ENCODE data around the gene SDHAF2.

SDHAF2 gene

DNA sequence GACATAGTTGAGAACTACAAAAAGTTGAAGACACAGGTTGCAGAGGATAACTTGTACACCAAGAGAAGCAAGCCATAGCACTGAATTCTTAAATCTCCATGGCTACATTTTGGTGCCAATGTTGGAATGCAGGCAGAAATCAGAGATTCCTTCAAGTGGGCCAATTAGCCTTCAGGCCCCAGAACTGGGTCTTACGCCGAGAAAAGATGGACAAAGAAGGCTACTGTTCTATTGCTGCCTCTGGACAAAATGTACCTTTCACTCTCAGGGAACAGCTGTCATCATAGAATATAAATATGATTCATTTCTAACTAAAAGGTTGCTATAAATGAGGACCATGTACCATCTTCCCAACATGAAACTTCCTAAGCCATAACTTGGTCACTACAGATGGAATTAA, 23.9 kb upstream of the SDHAF2 start:
- Histone ChIP-seq H3K4me3 (ENCODE audit: low read length) (no peak overlapping the region), H3K4me2 (ENCODE audit: low read length) (no peak overlapping the region), H2BK15ac (replicated peaks; ENCODE audit: low read depth) (no peak overlapping the region), H2AK5ac (ENCODE audit: low read length) (no peak overlapping the region), H3K4ac (ENCODE audit: low read depth, low read length) (no peak overlapping the region), H3K27ac (ENCODE audit: low read depth, low read length) (no peak overlapping the region), H2BK5ac (ENCODE audit: low read length) (no peak overlapping the region), H3K23ac (ENCODE audit: low read length) (no peak overlapping the region), H3K79me1 (ENCODE audit: low read length) (peaks cover 2% of the 10 kb centered on the region), H3K79me2 (ENCODE audit: control insufficient read depth, insufficient read depth, low read length) (no peaks in the 10 kb centered on the region), H4K5ac (ENCODE audit: low read length) (no peak overlapping the region), H3K36me3 (ENCODE audit: control insufficient read depth, insufficient read depth, low read length) (peaks cover 29% of the 10 kb centered on the region), H2BK120ac (ENCODE audit: low read depth, low read length) (no peak overlapping the region), H4K8ac (ENCODE audit: low read depth, low read length) (no peak overlapping the region), H3K27me3 (ENCODE audit: insufficient read depth, low read length, poor library complexity) (no peaks in the 10 kb centered on the region), H3K56ac (ENCODE audit: low read length) (no peak overlapping the region), H3K18ac (ENCODE audit: low read length) (no peak overlapping the region), H3K4me1 (ENCODE audit: control insufficient read depth, low read depth, low read length) (no peaks in the 10 kb centered on the region), H3K9ac (ENCODE audit: low read length) (no peak overlapping the region)
- no peak for DNase-seq
- WGBS (ENCODE audit: extremely low coverage, insufficient coverage, low lambda C conversion rate) = no CpG with 5 or more reads among the region's 2 CpGs

DNA sequence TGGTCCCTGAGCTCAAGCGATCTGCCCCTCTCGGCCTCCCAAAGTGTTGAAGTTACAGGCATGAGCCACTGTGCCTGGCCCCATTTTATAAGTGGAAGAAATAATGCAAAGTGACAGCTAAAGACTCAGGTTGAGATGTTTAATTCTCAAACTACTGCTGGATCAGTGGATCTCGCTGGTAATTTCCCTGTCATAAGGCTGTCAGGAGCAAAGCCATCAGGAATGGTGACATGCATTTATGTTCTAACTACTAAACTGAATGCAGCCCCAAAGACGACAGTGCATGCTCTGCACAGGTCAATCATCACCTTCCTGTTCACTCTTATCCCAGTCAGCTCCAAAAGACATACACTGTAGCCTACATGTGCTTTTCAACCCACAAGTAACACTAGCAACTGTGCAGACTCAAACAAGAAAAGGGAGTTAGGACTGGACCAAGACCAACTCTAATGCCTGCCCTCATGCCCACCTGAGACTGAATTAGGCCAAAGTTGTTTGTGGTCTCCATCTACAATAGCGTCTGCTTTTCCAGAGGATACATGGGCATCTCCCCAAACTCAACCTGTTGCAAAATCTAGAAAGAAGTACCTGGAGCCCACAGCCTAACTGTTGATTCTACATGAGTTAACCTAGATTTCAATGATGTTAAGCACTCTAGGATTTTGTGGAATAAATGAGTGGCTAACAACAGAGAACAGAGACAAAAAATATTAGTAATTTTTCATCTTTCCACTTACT, 22.8 kb upstream of the SDHAF2 start:
- Histone ChIP-seq H4K8ac (ENCODE audit: low read depth, low read length) (no peak overlapping the region), H3K9ac (ENCODE audit: low read length) (no peak overlapping the region), H3K79me2 (ENCODE audit: control insufficient read depth, insufficient read depth, low read length) (no peaks in the 10 kb centered on the region), H3K4me1 (ENCODE audit: control insufficient read depth, low read depth, low read length) (no peaks in the 10 kb centered on the region), H3K27ac (ENCODE audit: low read depth, low read length) (no peak overlapping the region), H3K18ac (ENCODE audit: low read length) (no peak overlapping the region), H3K4me3 (ENCODE audit: low read length) (no peak overlapping the region), H2BK5ac (ENCODE audit: low read length) (no peak overlapping the region), H3K4ac (ENCODE audit: low read depth, low read length) (no peak overlapping the region), H3K56ac (ENCODE audit: low read length) (no peak overlapping the region), H3K27me3 (ENCODE audit: insufficient read depth, low read length, poor library complexity) (no peaks in the 10 kb centered on the region), H3K4me2 (ENCODE audit: low read length) (no peak overlapping the region), H3K36me3 (ENCODE audit: control insufficient read depth, insufficient read depth, low read length) (peaks cover 36% of the 10 kb centered on the region), H2AK5ac (ENCODE audit: low read length) (no peak overlapping the region), H2BK15ac (replicated peaks; ENCODE audit: low read depth) (no peak overlapping the region), H3K79me1 (ENCODE audit: low read length) (peaks cover 2% of the 10 kb centered on the region), H2BK120ac (ENCODE audit: low read depth, low read length) (no peak overlapping the region), H3K23ac (ENCODE audit: low read length) (no peak overlapping the region), H4K5ac (ENCODE audit: low read length) (no peak overlapping the region)
- no peak for DNase-seq
- WGBS (ENCODE audit: extremely low coverage, insufficient coverage, low lambda C conversion rate) = no CpG with 5 or more reads among the region's 5 CpGs

DNA sequence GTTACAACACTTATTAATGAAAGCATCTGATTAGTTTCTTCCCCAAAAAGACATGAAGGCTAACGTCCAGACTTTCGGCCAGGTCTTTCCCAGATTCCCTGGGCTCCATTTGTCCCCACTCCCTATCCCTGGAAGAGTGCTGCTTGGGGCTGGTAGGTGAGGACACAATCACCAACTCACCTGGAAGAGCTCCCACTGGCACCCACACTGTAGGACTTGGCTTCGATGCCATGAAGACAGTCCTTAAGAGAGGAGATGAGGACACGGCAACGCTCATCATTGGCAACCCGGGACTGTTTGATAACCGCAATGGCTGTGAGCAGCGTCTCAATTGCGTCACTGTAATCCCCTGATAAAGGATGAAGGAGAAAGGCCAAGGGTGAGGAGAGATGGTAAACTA, 18.3 kb upstream of the SDHAF2 start:
- Histone ChIP-seq H3K9ac (ENCODE audit: low read length) (no peak overlapping the region), H3K27ac (ENCODE audit: low read depth, low read length) (no peak overlapping the region), H2BK15ac (replicated peaks; ENCODE audit: low read depth) (no peak overlapping the region), H3K79me1 (ENCODE audit: low read length) (peaks cover 3% of the 10 kb centered on the region), H3K4me1 (ENCODE audit: control insufficient read depth, low read depth, low read length) (no peaks in the 10 kb centered on the region), H3K4ac (ENCODE audit: low read depth, low read length) (no peak overlapping the region), H2AK5ac (ENCODE audit: low read length) (no peak overlapping the region), H3K4me3 (ENCODE audit: low read length) (no peak overlapping the region), H2BK120ac (ENCODE audit: low read depth, low read length) (no peak overlapping the region), H4K8ac (ENCODE audit: low read depth, low read length) (no peak overlapping the region), H3K36me3 (ENCODE audit: control insufficient read depth, insufficient read depth, low read length) (peaks cover 31% of the 10 kb centered on the region), H3K18ac (ENCODE audit: low read length) (no peak overlapping the region), H3K56ac (ENCODE audit: low read length) (no peak overlapping the region), H3K79me2 (ENCODE audit: control insufficient read depth, insufficient read depth, low read length) (no peaks in the 10 kb centered on the region), H3K4me2 (ENCODE audit: low read length) (no peak overlapping the region), H3K27me3 (ENCODE audit: insufficient read depth, low read length, poor library complexity) (no peaks in the 10 kb centered on the region), H3K23ac (ENCODE audit: low read length) (no peak overlapping the region), H2BK5ac (ENCODE audit: low read length) (no peak overlapping the region), H4K5ac (ENCODE audit: low read length) (no peak overlapping the region)
- no peak for DNase-seq
- no CpG with 5 or more reads among the region's 9 CpGs for WGBS (ENCODE audit: extremely low coverage, insufficient coverage, low lambda C conversion rate)

DNA sequence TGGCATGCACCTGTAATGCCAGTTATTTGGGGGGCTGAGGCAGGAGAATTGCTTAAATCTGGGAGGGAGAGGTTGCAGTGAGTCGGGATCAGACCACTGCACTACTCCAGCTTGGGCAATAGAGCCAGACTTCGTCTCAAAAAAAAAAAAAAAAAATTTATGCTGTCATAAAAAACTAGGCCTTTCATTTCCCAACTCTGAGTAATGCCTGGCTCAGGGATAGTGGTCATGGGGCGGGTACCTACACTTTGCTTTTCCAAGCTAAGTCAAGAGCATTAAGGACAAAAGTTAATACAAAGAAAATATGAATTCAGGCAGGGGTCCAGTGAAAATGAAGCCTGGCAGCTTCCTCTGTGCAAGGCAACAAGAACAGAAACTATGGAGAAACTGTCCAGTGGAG, 16.4 kb upstream of the SDHAF2 start:
- Histone ChIP-seq H3K4me2 (ENCODE audit: low read length) (no peak overlapping the region), H4K8ac (ENCODE audit: low read depth, low read length) (no peak overlapping the region), H3K79me2 (ENCODE audit: control insufficient read depth, insufficient read depth, low read length) (no peaks in the 10 kb centered on the region), H3K56ac (ENCODE audit: low read length) (no peak overlapping the region), H3K79me1 (ENCODE audit: low read length) (peaks cover 8% of the 10 kb centered on the region), H2BK5ac (ENCODE audit: low read length) (no peak overlapping the region), H2BK120ac (ENCODE audit: low read depth, low read length) (no peak overlapping the region), H3K23ac (ENCODE audit: low read length) (no peak overlapping the region), H3K36me3 (ENCODE audit: control insufficient read depth, insufficient read depth, low read length) (peaks cover 29% of the 10 kb centered on the region), H3K9ac (ENCODE audit: low read length) (no peak overlapping the region), H3K18ac (ENCODE audit: low read length) (no peak overlapping the region), H3K4ac (ENCODE audit: low read depth, low read length) (no peak overlapping the region), H3K4me3 (ENCODE audit: low read length) (no peak overlapping the region), H4K5ac (ENCODE audit: low read length) (no peak overlapping the region), H2AK5ac (ENCODE audit: low read length) (no peak overlapping the region), H2BK15ac (replicated peaks; ENCODE audit: low read depth) (no peak overlapping the region), H3K27ac (ENCODE audit: low read depth, low read length) (no peak overlapping the region), H3K27me3 (ENCODE audit: insufficient read depth, low read length, poor library complexity) (no peaks in the 10 kb centered on the region), H3K4me1 (ENCODE audit: control insufficient read depth, low read depth, low read length) (no peaks in the 10 kb centered on the region)
- no CpG with 5 or more reads among the region's 3 CpGs for WGBS (ENCODE audit: extremely low coverage, insufficient coverage, low lambda C conversion rate)
- DNase-seq = no peak

DNA sequence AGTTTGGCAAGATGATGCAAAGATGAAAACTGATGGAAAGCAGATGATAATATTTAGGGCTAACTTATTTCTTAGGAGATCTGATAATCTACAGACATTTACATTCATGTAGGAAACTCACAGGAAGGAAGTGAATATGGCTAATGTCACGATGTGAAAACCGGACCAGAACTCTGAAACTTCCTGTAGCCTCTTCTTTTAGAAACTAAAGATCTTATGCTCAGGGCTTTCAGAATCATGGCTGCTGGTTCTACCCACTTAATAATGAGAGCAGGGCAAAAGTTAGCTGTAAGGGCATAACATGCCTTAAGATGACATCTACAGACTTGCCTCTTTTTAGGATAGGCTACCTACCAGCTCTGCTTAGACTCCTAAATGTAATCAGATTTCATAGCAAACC, 15.4 kb upstream of the SDHAF2 start:
- DNase-seq = no peak
- H4K8ac ChIP-seq (ENCODE audit: low read depth, low read length) = no peak overlapping the region
- H3K4me1 ChIP-seq (ENCODE audit: control insufficient read depth, low read depth, low read length) = no peaks in the 10 kb centered on the region
- H3K79me2 ChIP-seq (ENCODE audit: control insufficient read depth, insufficient read depth, low read length) = no peaks in the 10 kb centered on the region
- H3K27me3 ChIP-seq (ENCODE audit: insufficient read depth, low read length, poor library complexity) = no peaks in the 10 kb centered on the region
- no peak overlapping the region for H2AK5ac ChIP-seq (ENCODE audit: low read length)
- no peak overlapping the region for H3K18ac ChIP-seq (ENCODE audit: low read length)
- no peak overlapping the region for H4K5ac ChIP-seq (ENCODE audit: low read length)
- no peak overlapping the region for H3K56ac ChIP-seq (ENCODE audit: low read length)
- no peak overlapping the region for H3K23ac ChIP-seq (ENCODE audit: low read length)
- H3K9ac ChIP-seq (ENCODE audit: low read length) = no peak overlapping the region
- no peak overlapping the region for H3K4me3 ChIP-seq (ENCODE audit: low read length)
- no peak overlapping the region for H3K27ac ChIP-seq (ENCODE audit: low read depth, low read length)
- H2BK15ac ChIP-seq (replicated peaks; ENCODE audit: low read depth) = no peak overlapping the region
- WGBS (ENCODE audit: extremely low coverage, insufficient coverage, low lambda C conversion rate) = no CpG with 5 or more reads among the region's 2 CpGs
- H3K4me2 ChIP-seq (ENCODE audit: low read length) = no peak overlapping the region
- H3K36me3 ChIP-seq (ENCODE audit: control insufficient read depth, insufficient read depth, low read length) = peaks cover 29% of the 10 kb centered on the region
- no peak overlapping the region for H2BK5ac ChIP-seq (ENCODE audit: low read length)
- peaks cover 9% of the 10 kb centered on the region for H3K79me1 ChIP-seq (ENCODE audit: low read length)
- no peak overlapping the region for H2BK120ac ChIP-seq (ENCODE audit: low read depth, low read length)
- H3K4ac ChIP-seq (ENCODE audit: low read depth, low read length) = no peak overlapping the region

DNA sequence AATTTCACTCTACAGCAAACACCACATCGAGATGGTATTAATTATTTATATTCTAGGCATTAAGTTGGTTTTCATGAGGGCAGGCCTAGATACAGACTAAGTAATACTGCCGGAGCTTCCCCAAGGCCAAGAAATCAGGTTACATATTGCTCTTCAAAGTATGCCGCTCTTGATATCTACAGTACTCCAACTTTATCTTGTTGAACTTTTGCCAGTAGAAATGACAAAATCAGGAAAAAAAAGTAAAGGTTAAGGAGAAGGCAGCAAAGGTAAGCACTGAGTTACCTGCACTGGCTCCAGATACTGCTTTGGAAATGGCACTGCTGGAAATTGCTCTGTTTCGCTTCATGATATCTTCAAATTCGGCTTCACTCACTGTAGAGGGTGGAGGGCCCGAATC, 14.5 kb upstream of the SDHAF2 start:
- Histone ChIP-seq H2BK15ac (replicated peaks; ENCODE audit: low read depth) (no peak overlapping the region), H2BK5ac (ENCODE audit: low read length) (no peak overlapping the region), H3K4ac (ENCODE audit: low read depth, low read length) (no peak overlapping the region), H2BK120ac (ENCODE audit: low read depth, low read length) (no peak overlapping the region), H3K79me2 (ENCODE audit: control insufficient read depth, insufficient read depth, low read length) (no peaks in the 10 kb centered on the region), H3K4me3 (ENCODE audit: low read length) (no peak overlapping the region), H3K56ac (ENCODE audit: low read length) (no peak overlapping the region), H3K9ac (ENCODE audit: low read length) (no peak overlapping the region), H3K4me1 (ENCODE audit: control insufficient read depth, low read depth, low read length) (no peaks in the 10 kb centered on the region), H3K23ac (ENCODE audit: low read length) (no peak overlapping the region), H3K79me1 (ENCODE audit: low read length) (peaks cover 12% of the 10 kb centered on the region), H4K5ac (ENCODE audit: low read length) (no peak overlapping the region), H3K4me2 (ENCODE audit: low read length) (no peak overlapping the region), H3K27me3 (ENCODE audit: insufficient read depth, low read length, poor library complexity) (no peaks in the 10 kb centered on the region), H3K18ac (ENCODE audit: low read length) (no peak overlapping the region), H3K27ac (ENCODE audit: low read depth, low read length) (no peak overlapping the region), H2AK5ac (ENCODE audit: low read length) (no peak overlapping the region), H3K36me3 (ENCODE audit: control insufficient read depth, insufficient read depth, low read length) (peaks cover 34% of the 10 kb centered on the region), H4K8ac (ENCODE audit: low read depth, low read length) (no peak overlapping the region)
- WGBS (ENCODE audit: extremely low coverage, insufficient coverage, low lambda C conversion rate) = no CpG with 5 or more reads among the region's 6 CpGs
- no peak for DNase-seq

All from mesendoderm (in vitro differentiated cells).